NCI-H748 (cell line): Measurements from ENCODE around the gene PRR19.
"Not testable (repeated sequence)": the region's sequence is repeated elsewhere in the genome, so short reads cannot be mapped to it uniquely, and the experiment has no call there.

Source experiments
- DNase-seq: peaks from one replicate; lab custom pipeline; 2025; ENCODE audit not compliant: unreplicated experiment; lab: John Stamatoyannopoulos, UW

The PRR19 gene

DNA sequence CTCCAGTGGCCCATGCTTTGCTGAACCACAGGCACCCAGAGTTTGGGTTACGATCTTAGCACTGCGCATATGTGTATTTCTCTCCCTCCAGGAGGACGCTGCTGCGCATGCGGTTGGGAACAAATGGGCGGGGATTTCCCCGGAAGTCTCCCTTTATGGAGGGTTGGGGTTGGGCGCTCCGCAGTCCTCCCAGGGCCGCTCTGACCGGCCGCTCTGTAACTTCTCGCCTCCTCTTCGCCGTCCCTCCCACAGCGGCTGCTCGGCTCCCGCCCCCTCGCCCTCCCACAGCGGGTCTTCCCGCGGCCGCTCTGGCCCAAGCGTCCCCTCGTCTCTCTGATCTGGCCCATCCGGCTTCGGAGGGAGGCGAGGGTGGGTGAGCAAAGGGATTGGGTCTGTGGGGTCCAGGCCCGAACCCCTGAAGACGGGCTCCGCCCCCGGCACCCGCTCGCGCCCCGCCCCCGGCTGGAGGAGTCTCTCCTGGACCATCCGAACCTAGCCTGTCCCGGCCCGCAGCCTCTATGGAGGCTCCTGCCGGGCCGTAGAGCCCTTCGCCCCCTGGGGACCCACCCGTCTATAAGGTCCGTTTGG is 23.5 kb downstream of the PRR19 start, which contains the start of gene MEGF8:
Gene MEGF8, plus strand, starts transcription at position 328 of the 588 bp plus-strand sequence. CDS start 609 bp downstream, outside the sequence.
- peak; percentile 100 for DNase-seq

DNA sequence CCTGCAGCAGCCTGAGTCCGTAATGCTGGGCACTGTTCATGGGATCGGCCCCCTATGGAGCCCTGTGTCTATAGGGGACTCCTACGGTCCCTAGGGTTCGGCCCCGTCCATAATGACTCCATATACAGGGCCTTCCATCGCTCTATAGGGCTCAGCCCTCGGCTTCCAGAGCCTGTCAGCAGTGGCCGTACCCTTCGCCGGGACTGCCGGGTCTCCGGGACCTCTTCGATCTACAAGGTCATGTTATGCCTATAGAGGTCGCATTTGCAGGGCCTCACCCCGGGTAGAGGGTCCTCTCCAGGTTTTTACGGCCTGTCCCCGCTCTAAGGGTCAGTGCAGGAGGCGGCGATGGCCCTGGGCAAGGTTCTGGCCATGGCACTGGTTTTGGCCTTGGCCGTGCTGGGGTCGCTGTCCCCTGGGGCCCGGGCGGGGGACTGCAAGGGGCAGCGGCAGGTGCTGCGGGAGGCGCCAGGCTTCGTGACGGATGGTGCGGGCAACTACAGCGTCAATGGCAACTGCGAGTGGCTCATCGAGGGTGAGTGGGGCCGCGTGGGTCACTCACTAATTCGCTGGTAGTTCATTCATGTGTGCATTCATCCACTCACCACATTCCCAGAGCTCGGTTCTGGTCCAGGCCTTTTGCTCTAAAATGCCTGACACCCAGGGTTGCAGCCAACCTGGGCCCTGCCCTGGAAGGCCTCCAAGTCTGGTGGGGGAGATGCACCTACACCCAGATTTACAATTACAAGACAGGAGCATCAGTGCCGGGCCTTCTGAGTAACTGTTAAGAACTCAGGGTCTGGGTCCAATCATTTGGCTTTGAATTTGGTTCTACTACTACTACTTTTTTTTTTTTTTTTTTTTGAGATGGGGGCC is 24.2 kb downstream of the PRR19 start:
- DNase-seq = peak; percentile 58

DNA sequence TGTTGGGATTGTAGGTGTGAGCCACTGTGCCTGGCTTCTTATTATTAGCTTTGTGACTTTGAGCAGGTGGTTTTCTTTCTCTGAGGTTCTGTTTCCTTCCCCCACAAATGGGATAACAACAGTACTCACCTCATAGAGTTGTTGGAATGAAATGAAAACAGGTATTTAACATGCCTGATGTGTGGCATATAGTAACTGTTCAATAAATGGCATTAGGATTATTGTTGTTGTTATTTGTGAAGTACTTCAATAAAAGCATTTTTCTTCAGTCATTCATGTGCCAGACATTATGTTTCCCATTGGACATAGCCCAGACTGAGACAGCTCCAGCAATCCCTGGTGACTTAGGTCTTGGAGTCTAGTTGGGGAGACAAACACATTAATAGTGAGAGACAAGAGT is 25.0 kb downstream of the PRR19 start:
- DNase-seq = no peak

DNA sequence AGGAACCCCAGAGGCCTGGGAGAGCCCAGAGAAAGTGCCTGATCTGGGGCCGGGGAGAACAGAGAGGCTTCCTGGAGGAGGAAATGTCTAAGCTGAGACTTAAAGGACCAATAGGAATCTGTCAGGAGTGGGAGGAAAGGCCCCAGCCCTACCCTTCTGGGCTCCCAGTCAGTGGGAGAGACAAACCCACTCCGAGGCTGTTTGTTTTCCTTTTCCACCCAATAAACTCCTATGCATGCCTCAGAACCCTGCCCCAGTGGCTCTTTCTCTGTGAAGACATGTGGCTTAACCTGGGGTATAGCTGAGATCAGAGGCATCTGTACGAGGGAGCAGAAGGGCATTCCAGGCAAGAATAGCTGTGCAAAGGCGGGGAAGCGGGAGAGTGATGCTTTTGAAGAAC is 25.4 kb downstream of the PRR19 start:
- no peak for DNase-seq

DNA sequence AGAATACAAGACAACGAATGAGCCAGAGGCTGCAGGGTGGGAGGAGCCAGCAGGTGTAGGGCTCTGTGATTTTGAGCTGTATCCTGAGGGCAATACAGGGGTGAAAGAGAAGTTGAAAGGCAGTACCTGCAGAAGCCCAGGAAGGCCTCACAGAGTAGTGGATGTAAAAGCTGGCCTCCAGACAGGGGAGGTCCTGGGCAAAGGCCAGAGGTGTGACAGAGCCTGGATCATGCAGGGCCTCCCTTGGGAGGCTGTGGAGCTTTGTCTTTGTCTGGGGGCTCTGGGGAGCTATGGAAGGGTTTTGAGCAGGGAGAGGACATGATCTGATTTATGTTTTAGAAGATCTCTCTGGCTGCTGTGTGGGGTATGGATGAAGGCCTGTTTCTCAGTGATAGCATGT is 26.2 kb downstream of the PRR19 start:
- no peak for DNase-seq

DNA sequence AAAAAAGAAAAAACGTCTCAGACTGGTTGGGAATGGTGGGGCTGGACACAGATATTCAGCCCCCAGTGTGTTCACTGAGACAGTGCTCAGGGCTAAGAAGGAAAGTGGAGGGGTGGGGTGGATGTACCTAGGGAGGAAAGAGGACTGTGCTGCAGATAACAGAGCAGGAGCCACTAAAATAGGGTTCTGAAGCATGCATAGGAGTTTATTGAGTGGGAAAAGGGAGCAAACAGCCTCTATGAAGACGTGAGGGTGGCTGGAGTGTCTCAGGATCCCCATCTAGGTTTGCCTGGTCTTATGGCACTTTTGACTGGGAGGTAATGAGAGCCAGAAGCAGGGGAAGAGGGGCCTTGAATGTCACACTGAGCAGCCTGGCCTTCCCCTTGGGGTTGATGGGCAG is 26.9 kb downstream of the PRR19 start:
- no peak for DNase-seq

DNA sequence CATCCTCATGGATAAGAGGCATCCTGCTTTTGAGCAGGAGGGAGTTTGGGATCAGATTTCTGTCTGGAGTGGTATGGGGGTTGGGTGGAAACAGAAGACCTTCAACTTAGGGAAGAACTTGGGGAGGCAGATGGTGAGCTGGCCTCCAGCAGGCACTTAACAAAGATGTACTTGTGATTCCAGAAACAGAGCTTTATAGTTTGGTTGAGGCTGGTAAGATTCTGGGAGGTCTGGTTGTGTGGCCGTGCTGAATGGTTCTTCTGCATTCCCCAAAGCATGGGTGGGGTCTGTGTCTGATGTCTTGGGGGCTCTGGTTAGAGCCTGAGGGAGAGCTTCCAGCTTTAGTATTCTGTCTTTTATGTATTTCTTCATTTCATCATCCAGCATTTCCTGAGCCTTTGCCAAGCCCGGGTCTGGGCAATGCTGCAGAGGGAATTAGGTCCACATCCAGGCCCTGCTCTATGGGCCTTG is 28.3 kb downstream of the PRR19 start:
- DNase-seq = no peak

DNA sequence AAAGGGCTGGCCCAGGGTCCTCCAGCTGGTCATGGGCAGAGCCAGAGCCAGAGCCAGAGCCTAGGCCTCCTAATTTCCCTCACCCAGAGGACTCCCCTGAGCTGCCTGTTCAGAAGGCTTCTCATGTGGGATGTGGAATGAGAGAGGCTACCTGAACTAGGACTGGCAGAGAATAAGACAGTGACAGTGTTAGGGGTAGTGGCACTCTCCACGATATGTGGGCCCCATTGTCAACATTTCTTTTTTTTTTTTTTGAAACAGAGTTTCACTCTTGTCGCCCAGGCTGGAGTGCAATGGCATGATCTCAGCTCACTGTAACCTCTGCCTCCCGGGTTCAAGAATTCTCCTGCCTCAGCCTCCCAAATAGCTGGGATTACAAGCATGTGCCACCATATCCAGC is 29.4 kb downstream of the PRR19 start:
- not testable (repeated sequence) for DNase-seq

DNA sequence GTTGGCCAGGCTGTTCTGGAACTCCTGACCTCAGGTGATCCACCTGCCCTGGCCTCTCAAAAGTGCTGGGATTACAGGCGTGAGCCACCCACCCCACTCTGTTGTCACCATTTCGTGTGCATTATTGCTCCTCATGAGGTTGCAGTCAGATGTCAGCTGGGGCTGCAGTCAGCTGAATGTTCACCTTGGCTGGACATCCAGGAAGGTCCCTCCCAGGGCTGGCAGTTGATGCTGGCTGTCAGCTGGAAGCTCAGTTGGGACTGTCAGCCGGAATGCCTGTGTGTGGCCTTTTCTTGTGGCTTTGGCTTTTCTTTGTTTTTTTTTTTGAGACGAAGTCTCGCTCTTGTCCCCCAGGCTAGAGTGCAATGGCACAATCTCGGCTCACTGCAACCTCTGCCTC is 30.1 kb downstream of the PRR19 start:
- no peak for DNase-seq

DNA sequence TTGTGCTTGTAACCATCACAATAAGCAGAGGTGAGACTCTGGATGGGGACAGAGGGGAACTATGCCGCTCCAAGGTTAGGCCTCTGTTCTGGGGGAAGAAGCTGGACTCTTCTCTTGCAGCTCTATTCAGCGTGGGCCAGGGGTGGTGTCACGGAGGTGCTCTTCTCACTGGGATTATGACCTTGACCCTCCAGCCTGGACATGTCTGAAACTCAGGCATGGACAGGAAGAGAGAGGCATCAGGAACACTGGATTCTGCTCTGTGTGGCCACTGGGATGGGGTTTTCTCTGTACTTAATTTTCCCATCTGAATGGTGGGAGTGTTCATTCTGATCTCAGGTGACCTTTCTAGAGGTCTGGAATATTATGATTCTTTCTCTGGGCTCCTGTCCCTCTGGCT is 31.1 kb downstream of the PRR19 start:
- DNase-seq = no peak

DNA sequence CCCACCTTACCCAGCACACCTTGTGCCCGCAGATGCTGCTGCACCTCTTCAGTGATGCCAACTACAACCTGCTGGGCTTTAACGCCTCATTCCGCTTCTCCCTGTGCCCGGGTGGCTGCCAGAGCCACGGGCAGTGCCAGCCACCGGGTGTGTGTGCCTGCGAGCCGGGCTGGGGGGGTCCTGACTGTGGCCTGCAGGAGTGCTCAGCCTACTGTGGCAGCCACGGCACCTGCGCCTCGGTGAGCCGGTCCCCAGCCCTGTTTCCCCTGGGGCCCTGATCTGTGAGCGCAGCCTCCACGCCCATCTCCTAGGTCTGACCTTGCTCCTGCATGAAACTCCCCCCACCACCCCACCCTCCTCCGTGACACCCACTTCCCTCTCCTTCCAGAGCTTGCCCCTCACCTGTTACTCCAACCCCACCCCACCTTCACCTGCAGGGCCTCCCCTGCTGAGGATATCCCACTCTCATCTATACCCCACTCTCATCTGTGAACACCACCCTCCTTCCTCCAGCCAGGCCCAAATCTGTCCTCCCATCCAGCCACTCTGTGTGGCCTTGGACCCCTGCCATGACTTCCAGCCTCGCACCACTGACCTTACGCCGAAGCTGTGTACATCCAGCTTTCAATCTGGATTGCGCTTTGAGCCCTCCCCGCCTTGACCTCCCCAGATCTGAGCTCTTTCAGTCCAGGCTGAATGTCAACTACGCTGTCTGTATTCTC is 32.2 kb downstream of the PRR19 start:
- DNase-seq = no peak

DNA sequence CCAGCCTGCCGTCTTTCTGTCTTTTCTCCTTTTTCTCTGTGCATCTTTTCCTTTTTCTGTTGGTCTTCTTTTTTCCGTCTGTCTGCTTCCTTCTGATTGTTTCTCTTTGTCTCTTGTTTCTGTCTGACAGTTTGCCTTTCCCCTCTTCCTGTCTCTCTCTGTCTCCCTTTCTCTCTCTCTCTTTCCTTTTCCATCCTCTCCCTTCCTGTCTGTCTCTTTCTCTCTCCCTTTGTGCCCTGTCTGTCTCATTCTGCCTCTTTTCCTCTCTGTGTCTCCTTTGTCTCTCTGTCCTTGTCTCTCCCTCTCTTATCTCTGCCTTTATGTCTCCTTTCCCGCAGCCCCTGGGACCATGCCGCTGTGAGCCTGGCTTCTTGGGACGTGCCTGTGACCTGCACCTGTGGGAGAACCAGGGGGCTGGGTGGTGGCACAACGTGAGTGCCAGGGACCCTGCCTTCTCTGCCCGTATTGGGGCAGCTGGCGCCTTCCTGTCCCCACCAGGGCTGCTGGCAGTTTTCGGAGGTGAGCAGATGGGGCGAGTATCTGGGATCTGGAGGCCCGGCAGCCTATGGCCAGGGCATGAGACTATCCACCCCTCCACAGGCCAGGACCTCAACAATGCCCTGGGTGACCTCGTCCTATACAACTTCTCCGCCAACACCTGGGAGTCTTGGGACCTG is 32.9 kb downstream of the PRR19 start:
- DNase-seq = no peak

DNA sequence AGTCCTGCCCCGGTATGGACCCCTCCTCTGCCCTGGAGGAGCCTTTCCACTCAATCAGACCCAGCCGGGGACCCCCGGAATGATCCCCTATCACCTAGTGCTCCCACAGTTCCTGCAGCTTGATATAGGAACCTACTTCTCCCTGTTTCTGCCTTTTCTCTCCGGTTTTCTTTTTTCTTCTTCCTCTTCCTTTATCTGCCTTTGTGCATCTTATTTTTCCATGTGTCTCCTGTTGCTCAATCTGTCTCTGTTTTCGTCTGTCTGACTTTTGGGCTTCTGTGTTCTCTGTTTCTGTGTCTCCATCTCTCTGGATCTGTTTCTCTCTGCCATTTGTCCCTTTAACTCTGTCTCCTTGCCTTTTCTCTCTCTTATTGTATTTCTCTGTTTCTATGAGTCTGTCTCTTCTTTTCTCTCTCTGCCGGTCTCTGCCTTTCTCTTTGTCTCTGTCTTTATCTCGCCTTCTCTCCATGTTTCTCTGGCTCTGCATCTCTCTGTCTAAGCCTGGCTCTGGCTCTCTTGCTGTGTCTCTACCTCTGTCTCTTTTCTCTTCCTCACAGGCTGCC is 33.5 kb downstream of the PRR19 start:
- DNase-seq = no peak

DNA sequence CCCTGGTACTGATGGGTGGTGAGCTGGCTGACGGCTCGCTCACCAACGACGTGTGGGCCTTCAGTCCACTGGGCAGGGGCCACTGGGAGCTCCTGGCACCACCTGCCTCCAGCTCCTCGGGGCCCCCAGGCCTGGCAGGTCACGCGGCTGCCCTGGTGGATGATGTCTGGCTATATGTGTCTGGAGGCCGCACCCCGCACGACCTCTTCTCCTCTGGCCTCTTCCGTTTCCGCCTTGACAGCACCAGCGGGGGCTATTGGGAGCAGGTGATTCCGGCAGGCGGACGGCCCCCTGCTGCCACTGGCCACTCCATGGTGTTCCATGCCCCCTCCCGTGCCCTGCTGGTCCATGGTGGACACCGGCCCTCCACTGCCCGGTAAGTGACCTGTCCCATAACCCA is 34.0 kb downstream of the PRR19 start:
- DNase-seq = no peak

DNA sequence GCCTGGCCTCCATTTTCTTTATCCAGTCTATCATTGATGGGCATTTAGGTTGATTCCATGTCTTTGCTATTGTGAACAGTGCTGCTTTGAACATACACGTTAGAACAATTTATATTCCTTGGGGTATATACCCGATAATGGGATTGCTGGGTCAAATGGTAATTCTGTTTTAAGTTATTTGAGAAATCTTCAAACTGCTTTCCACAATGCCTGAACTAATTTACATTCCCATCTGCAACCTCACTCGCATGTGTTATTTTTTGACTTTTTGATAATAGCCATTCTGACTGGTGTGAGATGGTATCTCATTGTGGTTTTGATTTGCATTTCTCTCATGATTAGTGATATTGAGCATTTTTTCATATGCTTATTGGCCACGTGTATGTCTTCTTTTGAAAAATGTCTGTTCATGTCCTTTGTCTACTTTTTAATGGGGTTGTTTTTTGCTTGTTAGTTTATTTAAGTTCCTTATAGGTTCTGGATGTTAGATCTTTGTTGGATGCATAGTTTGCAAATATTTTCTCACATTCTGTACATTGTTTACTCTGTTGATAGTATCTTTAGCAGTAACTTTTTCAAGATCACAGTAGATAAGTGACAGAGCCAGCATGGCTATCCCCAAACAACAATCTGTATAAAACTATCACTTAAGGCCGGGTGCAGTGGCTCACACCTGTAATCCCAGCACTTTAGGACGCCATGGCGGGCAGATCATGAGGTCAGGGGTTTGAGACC is 37.4 kb downstream of the PRR19 start:
- DNase-seq = not testable (repeated sequence)

DNA sequence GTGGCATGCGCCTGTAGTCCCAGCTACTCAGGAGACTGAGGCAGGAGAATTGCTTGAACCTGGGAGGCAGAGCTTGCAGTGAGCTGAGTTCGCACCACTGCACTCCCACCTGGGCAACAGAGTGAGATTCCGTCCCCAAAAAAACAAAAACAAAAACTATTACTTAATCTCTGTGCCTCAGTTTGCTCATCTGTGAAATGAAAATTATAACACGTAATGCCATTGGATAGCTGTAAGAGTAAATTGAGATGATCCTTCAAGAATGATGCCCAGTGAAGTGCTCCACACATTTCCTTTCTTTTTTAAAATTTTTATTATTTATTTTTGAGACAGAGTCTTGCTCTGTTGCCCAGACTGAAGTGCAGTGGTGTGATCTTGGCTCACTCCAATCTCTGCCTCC is 38.0 kb downstream of the PRR19 start:
- not testable (repeated sequence) for DNase-seq

DNA sequence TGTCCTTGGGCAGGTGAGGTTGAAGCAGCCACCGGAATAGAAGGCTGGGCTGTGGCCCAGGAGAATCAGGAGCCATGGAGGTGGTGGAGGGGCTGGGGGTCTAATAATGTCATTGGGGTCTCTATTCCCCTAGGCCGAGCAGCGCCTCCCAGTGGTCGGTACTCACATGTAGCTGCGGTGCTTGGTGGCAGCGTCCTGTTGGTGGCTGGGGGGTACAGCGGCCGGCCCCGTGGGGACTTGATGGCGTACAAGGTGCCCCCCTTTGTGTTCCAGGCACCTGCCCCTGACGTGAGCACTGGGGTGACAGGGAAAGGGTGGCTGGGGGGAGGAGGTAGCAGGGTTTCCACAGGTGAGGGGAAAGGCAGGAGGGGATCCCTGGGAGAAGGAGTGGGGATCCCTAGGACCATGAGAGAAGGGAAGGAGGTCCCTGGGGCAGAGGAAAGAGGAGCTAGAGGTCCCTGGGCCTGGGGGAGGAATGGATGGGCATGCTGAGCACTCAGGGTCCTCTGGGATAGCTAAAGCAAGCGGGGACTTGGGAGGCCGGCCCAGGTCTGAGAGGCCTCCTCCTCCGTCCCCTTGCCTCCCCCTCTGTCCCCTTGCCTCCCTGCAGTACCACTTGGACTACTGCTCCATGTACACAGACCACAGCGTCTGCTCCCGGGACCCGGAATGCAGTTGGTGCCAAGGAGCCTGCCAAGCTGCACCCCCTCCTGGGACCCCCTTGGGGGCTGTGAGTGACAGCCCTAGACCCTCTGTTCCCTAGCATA is 41.6 kb downstream of the PRR19 start:
- DNase-seq = no peak

DNA sequence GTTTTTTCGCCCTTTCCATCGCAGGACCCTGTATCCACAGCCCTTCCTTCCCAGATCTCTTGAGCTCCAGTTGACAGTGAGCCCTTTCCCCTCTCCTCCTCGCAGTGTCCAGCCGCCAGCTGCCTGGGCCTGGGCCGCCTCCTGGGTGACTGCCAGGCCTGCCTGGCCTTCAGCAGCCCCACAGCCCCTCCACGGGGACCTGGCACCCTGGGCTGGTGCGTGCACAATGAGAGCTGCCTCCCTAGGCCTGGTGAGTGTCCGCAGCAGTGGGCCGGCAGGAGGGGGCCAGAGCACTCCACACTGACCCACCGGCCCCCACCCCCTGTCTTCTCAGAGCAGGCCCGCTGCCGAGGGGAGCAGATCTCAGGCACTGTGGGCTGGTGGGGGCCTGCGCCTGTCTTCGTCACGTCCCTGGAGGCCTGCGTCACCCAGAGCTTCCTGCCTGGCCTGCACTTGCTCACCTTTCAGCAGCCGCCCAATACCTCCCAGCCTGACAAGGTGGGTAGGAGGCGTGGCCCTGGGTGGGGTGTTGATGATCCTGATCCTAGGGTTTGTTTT is 42.5 kb downstream of the PRR19 start:
- no peak for DNase-seq

DNA sequence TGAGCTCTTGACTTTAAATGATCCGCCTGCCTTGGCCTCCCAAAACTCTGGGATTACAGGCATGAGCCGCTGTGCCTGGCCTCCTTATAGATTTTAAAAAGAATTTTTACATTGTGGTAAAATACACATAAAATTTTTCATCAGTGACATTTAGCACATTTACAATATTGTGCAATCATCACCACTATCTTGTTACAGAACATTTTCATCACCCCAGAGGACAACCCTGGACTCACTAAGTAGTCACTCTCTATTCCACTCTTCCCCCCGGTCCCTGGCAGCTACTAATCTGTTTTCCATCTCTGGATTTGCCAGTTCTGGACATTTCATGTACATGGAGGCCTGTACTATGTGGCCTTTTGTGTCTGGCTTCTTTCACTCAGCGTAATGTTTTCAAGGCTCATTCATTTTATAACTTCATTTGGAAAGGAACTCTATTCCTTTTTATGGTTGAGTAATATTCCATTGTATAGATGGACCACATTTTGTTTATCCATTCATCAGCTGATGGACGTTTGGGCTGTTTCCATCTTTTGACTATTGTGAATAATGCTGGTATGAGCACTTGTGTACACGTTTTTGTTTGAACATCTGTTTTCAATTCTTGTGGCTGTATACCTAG is 43.4 kb downstream of the PRR19 start:
- DNase-seq = no peak
